HepG2 (cell line): ENCODE results near the gene GNB1. TPM values are rescaled to one million over a fixed set of nuclear protein-coding genes. Genes with fewer than 3 reads are reported as not detected.

Experiments used
- ARHGAP35 ChIP-seq: sonication (generic); formaldehyde crosslinking; IDR thresholded peaks from 2 replicates; pipeline ENCODE4 v1.9.0; 2022; ENCODE audit warnings: mild to moderate bottlenecking, inconsistent platforms, moderate library complexity, missing genetic modification reagents, borderline replicate concordance
- ARNTL ChIP-seq: sonication (generic); formaldehyde crosslinking; IDR thresholded peaks from 2 replicates; pipeline ENCODE4 v1.4.0; 2020; ENCODE audit warnings: mild to moderate bottlenecking, missing genetic modification reagents
- BCL6 ChIP-seq: IDR thresholded peaks from 2 replicates; pipeline ENCODE4 v1.6.1; 2016; ENCODE audit warnings: missing genetic modification reagents, missing compliant biosample characterization
- ELF3 ChIP-seq: IDR thresholded peaks from 2 replicates; pipeline ENCODE4 v1.6.1; 2016; ENCODE audit warnings: missing genetic modification reagents, missing compliant biosample characterization
- JARID2 ChIP-seq: sonication (generic); formaldehyde crosslinking; IDR thresholded peaks from 2 replicates; pipeline ENCODE4 v1.8.1; 2023; ENCODE audit warnings: missing genetic modification reagents, inconsistent platforms; ENCODE audit not compliant: insufficient replicate concordance
- MTF2 ChIP-seq: sonication (generic); formaldehyde crosslinking; IDR thresholded peaks from 2 replicates; pipeline ENCODE4 v1.5.0; 2020; ENCODE audit warnings: missing genetic modification reagents, borderline replicate concordance
- REPIN1 ChIP-seq: sonication (generic); formaldehyde crosslinking; IDR thresholded peaks from 2 replicates; pipeline ENCODE4 v1.8.0; 2022; ENCODE audit warnings: missing genetic modification reagents, low read depth, mild to moderate bottlenecking, borderline replicate concordance
- TCF12 ChIP-seq, 2 experiments: fragments of 450-650 bp in 1 of 2; sonication (generic) in 1 of 2; formaldehyde crosslinking in 1 of 2; IDR thresholded peaks; 2 replicates each; pipeline versions ENCODE4 v1.6.1 to v1.8.0; 2017 to 2022; ENCODE audit warnings: antibody characterized with exemption in 1 of 2, mild to moderate bottlenecking in 1 of 2, missing genetic modification reagents in 1 of 2, moderate library complexity in 1 of 2
- ZNF136 ChIP-seq: sonication (generic); formaldehyde crosslinking; IDR thresholded peaks from 2 replicates; pipeline ENCODE4 v1.8.1; 2022; ENCODE audit warnings: low read depth, mild to moderate bottlenecking, moderate library complexity, missing genetic modification reagents
- ZNF232 ChIP-seq: sonication (generic); formaldehyde crosslinking; IDR thresholded peaks from 2 replicates; pipeline ENCODE4 v1.4.0; 2020; ENCODE audit warnings: missing genetic modification reagents, borderline replicate concordance
- ZNF34 ChIP-seq: sonication (generic); formaldehyde crosslinking; IDR thresholded peaks from 2 replicates; pipeline ENCODE4 v1.4.0; 2020; ENCODE audit warnings: mild to moderate bottlenecking, missing genetic modification reagents, borderline replicate concordance
- ZNF572 ChIP-seq: sonication (generic); formaldehyde crosslinking; IDR thresholded peaks from 2 replicates; pipeline ENCODE4 v1.5.1; 2020; ENCODE audit warnings: mild to moderate bottlenecking, missing genetic modification reagents
- ZNF614 ChIP-seq: IDR thresholded peaks from 2 replicates; pipeline ENCODE4 v1.6.1; 2018; ENCODE audit warnings: missing biosample characterization, missing genetic modification reagents, inconsistent platforms, borderline replicate concordance
- ZNF891 ChIP-seq: sonication (generic); formaldehyde crosslinking; IDR thresholded peaks from 2 replicates; pipeline ENCODE4 v1.5.0; 2020; ENCODE audit warnings: mild to moderate bottlenecking, missing genetic modification reagents
- polyA plus RNA-seq, 8 experiments: library from polyadenylated mRNA; depleted of rRNA in 3 of 8; stranded (reverse) in 7 of 8; unstranded in 1 of 8; fragments of >200 nt; fragmentation: Illumina TruSeq in 4 of 8; extraction: Trizol in 4 of 8; gene quantifications; 2 replicates each; pipeline versions ENCODE4 v1.2.1 to v1.2.3, GENCODE V29; 2011 to 2016; ENCODE audit warnings: low read depth in 4 of 8, missing spikeins in 1 of 8, mixed read lengths in 1 of 8; ENCODE audit not compliant: insufficient read depth in 1 of 8
- total RNA-seq, 5 experiments: library from RNA; depleted of rRNA; stranded (reverse); fragments of >200 nt; fragmentation: Illumina TruSeq; extraction: Trizol; gene quantifications; 2 replicates each; pipeline ENCODE4 v1.2.3, GENCODE V29; 2016; ENCODE audit warnings: low read depth in 1 of 5
- TF ChIP-seq, protein P1 (sequence below): sonication (generic); formaldehyde crosslinking; IDR thresholded peaks from 2 replicates; pipeline ENCODE4 v1.5.1; 2020; ENCODE audit warnings: mild to moderate bottlenecking, missing genetic modification reagents
- TF ChIP-seq, protein P2 (sequence below): IDR thresholded peaks from 2 replicates; pipeline ENCODE4 v1.6.1; 2016; ENCODE audit warnings: mild to moderate bottlenecking
- TF ChIP-seq, protein P3 (sequence below): sonication (generic); formaldehyde crosslinking; IDR thresholded peaks from 2 replicates; pipeline ENCODE4 v1.4.0; 2020; ENCODE audit warnings: missing genetic modification reagents, borderline replicate concordance
- TF ChIP-seq, protein P4 (sequence below): sonication (generic); formaldehyde crosslinking; conservative IDR thresholded peaks from 2 replicates; pipeline ENCODE4 v1.8.0; 2022; ENCODE audit warnings: mild to moderate bottlenecking, moderate library complexity, missing genetic modification reagents

GNB1 gene
- total and polyA plus RNA-seq, 2 of the 13 experiments (the other 11 are each of a cell fraction or from before 2014, with no cell fraction given), result 66.2 to 327 TPM

DNA sequence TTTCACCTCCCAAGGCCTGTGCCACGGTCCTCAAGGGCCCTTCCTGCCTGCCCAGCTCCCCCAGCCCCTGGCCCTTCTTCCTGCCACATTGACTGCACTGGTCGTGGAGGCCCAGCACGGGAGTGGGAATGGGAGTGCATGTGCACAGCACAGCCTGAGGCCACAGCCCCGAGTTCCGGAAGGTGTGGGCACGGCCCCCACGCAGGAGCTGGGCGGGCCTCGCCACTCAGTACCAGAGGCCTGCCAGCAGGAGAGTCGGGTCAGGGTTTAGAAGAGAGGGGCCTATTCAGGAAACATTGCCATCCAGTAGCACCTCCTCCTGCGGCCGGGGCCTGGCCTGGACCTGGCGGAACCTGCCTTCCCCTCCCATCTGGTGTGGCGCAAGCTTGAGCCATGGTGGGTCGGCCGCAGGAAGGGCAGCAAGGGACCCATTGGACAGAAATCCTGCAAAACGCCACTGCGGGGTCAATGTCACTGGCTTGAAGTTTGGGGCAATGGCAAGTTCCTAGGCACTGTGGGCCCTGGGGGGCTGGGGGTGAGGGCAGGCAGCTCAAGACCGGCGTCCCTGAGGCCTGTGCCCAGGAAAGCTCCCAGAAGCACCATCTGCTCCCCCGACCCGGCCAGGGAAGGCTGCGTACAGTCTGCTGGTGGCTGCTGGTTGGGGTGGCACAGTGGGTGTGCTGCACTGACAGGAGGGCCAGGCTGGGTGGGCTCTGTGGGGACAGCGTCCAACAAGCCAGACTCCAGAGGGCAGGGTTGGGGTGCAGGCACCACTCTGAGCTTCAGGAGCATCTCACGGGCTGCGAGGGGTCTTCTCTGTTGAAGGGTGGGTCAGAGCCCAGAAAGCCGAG lies 29.9 kb upstream of the GNB1 start (continued):
- TF ChIP-seq, protein P1, sequence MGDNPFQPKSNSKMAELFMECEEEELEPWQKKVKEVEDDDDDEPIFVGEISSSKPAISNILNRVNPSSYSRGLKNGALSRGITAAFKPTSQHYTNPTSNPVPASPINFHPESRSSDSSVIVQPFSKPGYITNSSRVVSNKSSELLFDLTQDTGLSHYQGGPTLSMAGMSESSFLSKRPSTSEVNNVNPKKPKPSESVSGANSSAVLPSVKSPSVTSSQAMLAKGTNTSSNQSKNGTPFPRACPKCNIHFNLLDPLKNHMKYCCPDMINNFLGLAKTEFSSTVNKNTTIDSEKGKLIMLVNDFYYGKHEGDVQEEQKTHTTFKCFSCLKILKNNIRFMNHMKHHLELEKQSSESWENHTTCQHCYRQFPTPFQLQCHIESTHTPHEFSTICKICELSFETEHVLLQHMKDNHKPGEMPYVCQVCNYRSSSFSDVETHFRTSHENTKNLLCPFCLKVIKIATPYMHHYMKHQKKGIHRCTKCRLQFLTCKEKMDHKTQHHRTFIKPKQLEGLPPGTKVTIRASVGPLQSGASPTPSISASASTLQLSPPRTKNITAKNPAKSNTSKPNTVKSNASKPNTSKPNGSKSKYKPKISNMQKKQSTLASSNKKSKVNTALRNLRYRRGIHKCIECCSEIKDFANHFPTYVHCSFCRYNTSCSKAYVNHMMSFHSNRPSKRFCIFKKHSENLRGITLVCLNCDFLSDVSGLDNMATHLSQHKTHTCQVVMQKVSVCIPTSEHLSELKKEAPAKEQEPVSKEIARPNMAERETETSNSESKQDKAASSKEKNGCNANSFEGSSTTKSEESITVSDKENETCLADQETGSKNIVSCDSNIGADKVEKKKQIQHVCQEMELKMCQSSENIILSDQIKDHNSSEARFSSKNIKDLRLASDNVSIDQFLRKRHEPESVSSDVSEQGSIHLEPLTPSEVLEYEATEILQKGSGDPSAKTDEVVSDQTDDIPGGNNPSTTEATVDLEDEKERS (CRISPR knock-in tag), result no peak
- TF ChIP-seq ZNF232 (no peak), REPIN1 (CRISPR knock-in tag) (0 out of 2 replicates have a peak, but pooled peaks have one; percentile 17), ZNF614 (CRISPR knock-in tag) (peak; percentile 52; the same call in 1 of the 2 replicates), ARHGAP35 (peak; percentile 42; the same call in 1 of the 2 replicates), ZNF136 (CRISPR knock-in tag) (no peak), JARID2 (CRISPR knock-in tag) (no peak), ARNTL (peak; percentile 29; the same call in 1 of the 2 replicates), ZNF891 (peak; percentile 35; the same call in 1 of the 2 replicates), BCL6 (peak; percentile 37; the same call in 1 of the 2 replicates), ZNF572 (no peak), TCF12 (IDR thresholded peaks at IDR 0.05) (no peak), TCF12 (CRISPR knock-in tag; IDR thresholded peaks at IDR 0.05) (0 out of 2 replicates have a peak, but pooled peaks have one; percentile 1), MTF2 (no peak), ELF3 (CRISPR knock-in tag) (peak; percentile 24; the same call in 1 of the 2 replicates), ZNF34 (peak; percentile 46; the same call in 1 of the 2 replicates)
- TF ChIP-seq, protein P2, sequence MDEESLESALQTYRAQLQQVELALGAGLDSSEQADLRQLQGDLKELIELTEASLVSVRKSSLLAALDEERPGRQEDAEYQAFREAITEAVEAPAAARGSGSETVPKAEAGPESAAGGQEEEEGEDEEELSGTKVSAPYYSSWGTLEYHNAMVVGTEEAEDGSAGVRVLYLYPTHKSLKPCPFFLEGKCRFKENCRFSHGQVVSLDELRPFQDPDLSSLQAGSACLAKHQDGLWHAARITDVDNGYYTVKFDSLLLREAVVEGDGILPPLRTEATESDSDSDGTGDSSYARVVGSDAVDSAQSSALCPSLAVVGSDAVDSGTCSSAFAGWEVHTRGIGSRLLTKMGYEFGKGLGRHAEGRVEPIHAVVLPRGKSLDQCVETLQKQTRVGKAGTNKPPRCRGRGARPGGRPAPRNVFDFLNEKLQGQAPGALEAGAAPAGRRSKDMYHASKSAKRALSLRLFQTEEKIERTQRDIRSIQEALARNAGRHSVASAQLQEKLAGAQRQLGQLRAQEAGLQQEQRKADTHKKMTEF (CRISPR knock-in tag), result peak; percentile 22; the same call in 1 of the 2 replicates
- TF ChIP-seq, protein P3, sequence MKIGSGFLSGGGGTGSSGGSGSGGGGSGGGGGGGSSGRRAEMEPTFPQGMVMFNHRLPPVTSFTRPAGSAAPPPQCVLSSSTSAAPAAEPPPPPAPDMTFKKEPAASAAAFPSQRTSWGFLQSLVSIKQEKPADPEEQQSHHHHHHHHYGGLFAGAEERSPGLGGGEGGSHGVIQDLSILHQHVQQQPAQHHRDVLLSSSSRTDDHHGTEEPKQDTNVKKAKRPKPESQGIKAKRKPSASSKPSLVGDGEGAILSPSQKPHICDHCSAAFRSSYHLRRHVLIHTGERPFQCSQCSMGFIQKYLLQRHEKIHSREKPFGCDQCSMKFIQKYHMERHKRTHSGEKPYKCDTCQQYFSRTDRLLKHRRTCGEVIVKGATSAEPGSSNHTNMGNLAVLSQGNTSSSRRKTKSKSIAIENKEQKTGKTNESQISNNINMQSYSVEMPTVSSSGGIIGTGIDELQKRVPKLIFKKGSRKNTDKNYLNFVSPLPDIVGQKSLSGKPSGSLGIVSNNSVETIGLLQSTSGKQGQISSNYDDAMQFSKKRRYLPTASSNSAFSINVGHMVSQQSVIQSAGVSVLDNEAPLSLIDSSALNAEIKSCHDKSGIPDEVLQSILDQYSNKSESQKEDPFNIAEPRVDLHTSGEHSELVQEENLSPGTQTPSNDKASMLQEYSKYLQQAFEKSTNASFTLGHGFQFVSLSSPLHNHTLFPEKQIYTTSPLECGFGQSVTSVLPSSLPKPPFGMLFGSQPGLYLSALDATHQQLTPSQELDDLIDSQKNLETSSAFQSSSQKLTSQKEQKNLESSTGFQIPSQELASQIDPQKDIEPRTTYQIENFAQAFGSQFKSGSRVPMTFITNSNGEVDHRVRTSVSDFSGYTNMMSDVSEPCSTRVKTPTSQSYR, result peak; percentile 18; the same call in 1 of the 2 replicates
- TF ChIP-seq, protein P4, sequence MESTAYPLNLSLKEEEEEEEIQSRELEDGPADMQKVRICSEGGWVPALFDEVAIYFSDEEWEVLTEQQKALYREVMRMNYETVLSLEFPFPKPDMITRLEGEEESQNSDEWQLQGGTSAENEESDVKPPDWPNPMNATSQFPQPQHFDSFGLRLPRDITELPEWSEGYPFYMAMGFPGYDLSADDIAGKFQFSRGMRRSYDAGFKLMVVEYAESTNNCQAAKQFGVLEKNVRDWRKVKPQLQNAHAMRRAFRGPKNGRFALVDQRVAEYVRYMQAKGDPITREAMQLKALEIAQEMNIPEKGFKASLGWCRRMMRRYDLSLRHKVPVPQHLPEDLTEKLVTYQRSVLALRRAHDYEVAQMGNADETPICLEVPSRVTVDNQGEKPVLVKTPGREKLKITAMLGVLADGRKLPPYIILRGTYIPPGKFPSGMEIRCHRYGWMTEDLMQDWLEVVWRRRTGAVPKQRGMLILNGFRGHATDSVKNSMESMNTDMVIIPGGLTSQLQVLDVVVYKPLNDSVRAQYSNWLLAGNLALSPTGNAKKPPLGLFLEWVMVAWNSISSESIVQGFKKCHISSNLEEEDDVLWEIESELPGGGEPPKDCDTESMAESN (CRISPR knock-in tag), result 0 out of 2 replicates have a peak, but pooled peaks have one; percentile 15
